ENCODE measurements around the gene GTPBP3.

DNA sequence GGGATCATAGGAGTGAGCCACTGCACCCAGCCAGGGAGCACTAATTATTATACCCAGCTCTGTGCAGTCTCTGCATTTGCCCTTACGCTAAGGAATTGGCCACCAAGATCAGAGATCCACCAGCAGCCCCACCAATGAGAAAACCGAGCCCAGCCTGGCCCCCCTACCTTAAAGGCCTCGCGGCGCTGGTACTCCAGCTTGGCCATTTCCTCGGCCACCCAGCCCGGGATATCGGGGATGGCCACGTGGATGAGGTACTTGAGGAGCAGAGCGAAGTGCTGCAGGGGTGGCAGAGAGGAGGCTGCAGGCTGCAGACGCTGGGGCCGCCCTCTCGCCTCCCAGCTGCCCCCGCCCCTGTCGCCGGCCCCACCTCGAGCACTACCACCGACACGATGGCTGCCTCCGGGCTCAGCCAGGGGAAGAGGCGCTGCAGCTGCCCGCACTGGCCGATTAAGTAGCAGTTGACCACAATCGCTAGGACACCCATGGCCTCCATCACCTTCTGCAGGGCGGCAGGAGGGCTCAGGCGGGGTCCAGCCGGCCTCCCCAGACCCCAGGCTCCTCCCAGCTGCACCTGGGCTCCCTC, 10.2 kb upstream of the GTPBP3 start:
- TF ChIP-seq EP300 (IDR thresholded peaks at IDR 0.05) = no peak
- TF ChIP-seq, protein P1, sequence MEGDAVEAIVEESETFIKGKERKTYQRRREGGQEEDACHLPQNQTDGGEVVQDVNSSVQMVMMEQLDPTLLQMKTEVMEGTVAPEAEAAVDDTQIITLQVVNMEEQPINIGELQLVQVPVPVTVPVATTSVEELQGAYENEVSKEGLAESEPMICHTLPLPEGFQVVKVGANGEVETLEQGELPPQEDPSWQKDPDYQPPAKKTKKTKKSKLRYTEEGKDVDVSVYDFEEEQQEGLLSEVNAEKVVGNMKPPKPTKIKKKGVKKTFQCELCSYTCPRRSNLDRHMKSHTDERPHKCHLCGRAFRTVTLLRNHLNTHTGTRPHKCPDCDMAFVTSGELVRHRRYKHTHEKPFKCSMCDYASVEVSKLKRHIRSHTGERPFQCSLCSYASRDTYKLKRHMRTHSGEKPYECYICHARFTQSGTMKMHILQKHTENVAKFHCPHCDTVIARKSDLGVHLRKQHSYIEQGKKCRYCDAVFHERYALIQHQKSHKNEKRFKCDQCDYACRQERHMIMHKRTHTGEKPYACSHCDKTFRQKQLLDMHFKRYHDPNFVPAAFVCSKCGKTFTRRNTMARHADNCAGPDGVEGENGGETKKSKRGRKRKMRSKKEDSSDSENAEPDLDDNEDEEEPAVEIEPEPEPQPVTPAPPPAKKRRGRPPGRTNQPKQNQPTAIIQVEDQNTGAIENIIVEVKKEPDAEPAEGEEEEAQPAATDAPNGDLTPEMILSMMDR (IDR thresholded peaks at IDR 0.05) = no peak
- TF ChIP-seq POLR2A (IDR thresholded peaks at IDR 0.05) = no peak
- no peak for TF ChIP-seq POLR2AphosphoS5 (IDR thresholded peaks at IDR 0.05)
